Esophagus squamous epithelium (tissue), 4 donors: ENCODE results near the gene FAM3B.

Source experiments
- CTCF ChIP-seq, 6 experiments: fragments of 450-650 bp in 4 of 6; fragments of 200-600 bp in 2 of 6; sonication (generic) in 2 of 6; IDR thresholded peaks; one replicate each; pipeline ENCODE4 v1.5.1; 2016 to 2019; ENCODE audit warnings: antibody characterized with exemption in 6 of 6, mild to moderate bottlenecking in 4 of 6, moderate library complexity in 4 of 6
- POLR2A ChIP-seq, 4 donors: fragments of 450-650 bp; IDR thresholded peaks; one replicate each; pipeline ENCODE4 v1.6.1; 2017; ENCODE audit warnings: antibody characterized with exemption in 4 of 4, mild to moderate bottlenecking in 4 of 4, moderate library complexity in 3 of 4

- TF ChIP-seq CTCF (IDR thresholded peaks at IDR 0.05) (no peak), POLR2A (IDR thresholded peaks at IDR 0.05) (no peak)
Observed at GRCh38 chr21:41367945-41368734, 51.5 kb downstream of the FAM3B start.
